ENCODE data around the gene KRTAP5-9. TPM values are rescaled to one million over a fixed set of nuclear protein-coding genes. Genes with fewer than 3 reads are reported as not detected.

KRTAP5-9 gene
- total RNA-seq: not detected
- under 1 TPM in 2 of 3 donors, not detected in 1; 0.05 to 0.09 TPM for polyA plus RNA-seq
- long read RNA-seq, donor 1: 0 reads
- long read RNA-seq, donor 2: 0 reads

DNA sequence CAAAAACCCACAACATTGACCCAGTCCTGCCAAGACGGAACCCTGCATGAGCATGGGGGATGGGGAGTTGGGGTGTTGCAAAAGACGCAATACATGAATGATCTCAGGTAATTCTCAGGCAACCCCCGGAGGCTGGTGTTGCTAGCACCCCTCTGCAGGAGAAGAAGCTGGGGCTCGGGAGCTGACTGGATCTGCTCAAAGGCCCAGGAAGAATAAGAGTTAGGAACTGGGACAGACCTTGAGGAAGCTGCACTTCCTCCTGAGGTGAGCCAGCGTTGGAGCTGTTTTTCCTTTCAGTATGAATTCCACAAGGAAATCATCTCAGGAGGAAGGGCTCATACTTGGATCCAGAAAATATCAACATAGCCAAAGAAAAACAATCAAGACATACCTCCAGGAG lies at the start of gene KRTAP5-9:
TSS of gene KRTAP5-9 (plus strand) at position 301 of the 400 bp plus-strand sequence. CDS start 238 bp downstream, outside the sequence.
- no peak for DNase-seq
- no peak within 1 kb of the TSS for H3K27ac ChIP-seq
- H3K9me3 ChIP-seq: no peaks in the 10 kb centered on the region
- no peaks in the 10 kb centered on the region for H3K4me1 ChIP-seq
- ATAC-seq: no peak
- H3K4me3 ChIP-seq: no peak within 1 kb of the TSS
- no peaks in the 10 kb centered on the region for H3K36me3 ChIP-seq (ENCODE audit: insufficient read depth in 1 of 2, low read depth in 1 of 2)
- intact Hi-C loops (cut with DNase I): no loop called here
- TF ChIP-seq, protein P1, sequence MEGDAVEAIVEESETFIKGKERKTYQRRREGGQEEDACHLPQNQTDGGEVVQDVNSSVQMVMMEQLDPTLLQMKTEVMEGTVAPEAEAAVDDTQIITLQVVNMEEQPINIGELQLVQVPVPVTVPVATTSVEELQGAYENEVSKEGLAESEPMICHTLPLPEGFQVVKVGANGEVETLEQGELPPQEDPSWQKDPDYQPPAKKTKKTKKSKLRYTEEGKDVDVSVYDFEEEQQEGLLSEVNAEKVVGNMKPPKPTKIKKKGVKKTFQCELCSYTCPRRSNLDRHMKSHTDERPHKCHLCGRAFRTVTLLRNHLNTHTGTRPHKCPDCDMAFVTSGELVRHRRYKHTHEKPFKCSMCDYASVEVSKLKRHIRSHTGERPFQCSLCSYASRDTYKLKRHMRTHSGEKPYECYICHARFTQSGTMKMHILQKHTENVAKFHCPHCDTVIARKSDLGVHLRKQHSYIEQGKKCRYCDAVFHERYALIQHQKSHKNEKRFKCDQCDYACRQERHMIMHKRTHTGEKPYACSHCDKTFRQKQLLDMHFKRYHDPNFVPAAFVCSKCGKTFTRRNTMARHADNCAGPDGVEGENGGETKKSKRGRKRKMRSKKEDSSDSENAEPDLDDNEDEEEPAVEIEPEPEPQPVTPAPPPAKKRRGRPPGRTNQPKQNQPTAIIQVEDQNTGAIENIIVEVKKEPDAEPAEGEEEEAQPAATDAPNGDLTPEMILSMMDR (IDR thresholded peaks at IDR 0.05): no peak
- H3K27me3 ChIP-seq (ENCODE audit: insufficient read depth in 3 of 3, low read length in 2 of 3): no peaks in the 10 kb centered on the region
- WGBS, 3 donors: 59 to 78% (median 70%) methylated on average over 5 of the region's 5 CpGs

GRCh38 chr11:71499125-71499524 lies 49.1 kb upstream of the KRTAP5-9 start:
- H3K4me3 ChIP-seq: peak overlapping the region; percentile 42
- peaks cover 9% of the 10 kb centered on the region for H3K4me1 ChIP-seq
- TF ChIP-seq, protein P1 (IDR thresholded peaks at IDR 0.05): no peak
- peak; percentile 86 to 92 (median 92) for ATAC-seq
- H3K36me3 ChIP-seq (ENCODE audit: insufficient read depth in 1 of 2, low read depth in 1 of 2): peaks cover 0 to 64% of the 10 kb centered on the region in 2 donors
- H3K27me3 ChIP-seq (ENCODE audit: insufficient read depth in 3 of 3, low read length in 2 of 3): no peaks in the 10 kb centered on the region
- peak overlapping the region; percentile 85 for H3K27ac ChIP-seq
- no peaks in the 10 kb centered on the region for H3K9me3 ChIP-seq
- intact Hi-C loops (cut with DNase I): no loop called here
- 20 to 32% (median 23%) methylated on average over 13 of the region's 13 CpGs for WGBS, 3 donors
- peak; percentile 39 to 72 for DNase-seq

GRCh38 chr11:71499546-71499945 lies 48.7 kb upstream of the KRTAP5-9 start:
- intact Hi-C loops (cut with DNase I): no loop called here
- Histone ChIP-seq H3K27me3 (ENCODE audit: insufficient read depth in 3 of 3, low read length in 2 of 3) (no peaks in the 10 kb centered on the region), H3K4me1 (peaks cover 9% of the 10 kb centered on the region), H3K4me3 (peak overlapping the region; percentile 42), H3K27ac (peak overlapping the region; percentile 85), H3K9me3 (no peaks in the 10 kb centered on the region), H3K36me3 (ENCODE audit: insufficient read depth in 1 of 2, low read depth in 1 of 2) (peaks cover 0 to 62% of the 10 kb centered on the region in 2 donors)
- ATAC-seq (peak; percentile 91 to 97 (median 95)), DNase-seq (peak; percentile 59 to 84)
- TF ChIP-seq, protein P1 (IDR thresholded peaks at IDR 0.05): no peak
- WGBS, 3 donors: 30 to 57% (median 39%) methylated on average over 6 of the region's 6 CpGs

DNA sequence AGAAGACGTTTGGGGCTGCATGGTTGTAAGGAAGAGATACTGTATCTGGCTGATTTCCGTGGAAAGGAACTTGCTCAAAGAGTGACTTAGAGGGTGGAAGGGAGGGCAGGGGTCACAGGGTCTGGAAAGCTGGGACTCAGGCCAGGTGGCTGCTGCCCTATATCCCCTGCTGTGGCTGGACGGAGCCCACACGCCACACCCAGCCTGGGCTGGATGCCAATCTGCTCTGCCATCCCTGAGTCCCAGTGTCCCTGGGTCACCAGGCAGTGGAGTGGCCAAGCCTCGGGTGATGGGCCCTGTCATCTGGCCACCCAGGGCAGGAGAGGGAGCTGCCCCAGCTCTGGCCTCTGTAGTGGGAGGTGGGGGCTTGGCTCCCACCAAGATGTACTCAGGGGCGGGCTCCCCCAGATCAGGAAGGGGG lies 47.6 kb upstream of the KRTAP5-9 start:
- Histone ChIP-seq H3K27me3 (ENCODE audit: insufficient read depth in 3 of 3, low read length in 2 of 3) (no peaks in the 10 kb centered on the region), H3K27ac (peak overlapping the region; percentile 85), H3K36me3 (ENCODE audit: insufficient read depth in 1 of 2, low read depth in 1 of 2) (peaks cover 0 to 58% of the 10 kb centered on the region in 2 donors), H3K9me3 (no peaks in the 10 kb centered on the region), H3K4me1 (peaks cover 9% of the 10 kb centered on the region), H3K4me3 (no peak overlapping the region)
- 31 to 41% (median 38%) methylated on average over 6 of the region's 6 CpGs for WGBS, 3 donors
- TF ChIP-seq, protein P1 (IDR thresholded peaks at IDR 0.05): no peak
- intact Hi-C loops (cut with DNase I): no loop called here
- DNase-seq (no peak), ATAC-seq (no peak)
